Omental fat pad (tissue), 4 donors: Measurements from ENCODE around the gene C1orf105. TPM values are rescaled to one million over a fixed set of nuclear protein-coding genes. Genes with fewer than 3 reads are reported as not detected.

Experiments used
- ATAC-seq: fragments of 150-250 bp; one replicate; pipeline ENCODE4 v1.9.1; 2016; ENCODE audit warnings: mild to moderate bottlenecking, moderate library complexity; ENCODE audit not compliant: low FRiP score
- DNase-seq: peaks from one replicate; pipeline ENCODE4 v3.0.0-alpha.2; 2019; ENCODE audit warnings: low spot score
- total RNA-seq, 4 donors: library from RNA; depleted of rRNA; stranded (reverse); fragments of >200 nt; gene quantifications; one replicate each; pipeline ENCODE4 v1.1.0, GENCODE V29; 2016
- TF ChIP-seq, protein P1 (sequence below), 3 donors: fragments of 450-650 bp; IDR thresholded peaks; one replicate each; pipeline ENCODE4 v1.5.1; 2016 to 2017; ENCODE audit warnings: antibody characterized with exemption in 3 of 3, mild to moderate bottlenecking in 3 of 3, moderate library complexity in 2 of 3

The C1orf105 gene
- total RNA-seq, 4 donors from 2014 or later = not detected

DNA sequence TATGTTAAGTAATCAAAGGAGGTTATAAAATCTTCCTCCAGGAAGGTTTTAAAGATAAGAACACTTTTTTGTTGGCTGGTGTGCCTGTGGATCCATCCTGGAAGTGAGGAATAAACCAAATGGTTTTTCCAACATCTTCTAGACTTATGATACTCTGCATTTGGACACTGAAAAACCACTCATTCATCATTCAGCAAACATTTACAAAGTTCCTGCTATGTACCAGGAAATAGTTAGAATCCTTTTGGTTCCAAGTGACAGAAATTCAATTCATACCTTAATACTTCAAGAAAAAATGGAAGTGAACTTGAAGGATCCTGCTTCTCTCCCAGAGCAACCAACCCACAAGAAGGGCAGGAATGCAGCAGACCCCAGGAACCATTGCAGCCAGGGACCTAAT lies 63.0 kb downstream of the C1orf105 start:
- TF ChIP-seq, protein P1, sequence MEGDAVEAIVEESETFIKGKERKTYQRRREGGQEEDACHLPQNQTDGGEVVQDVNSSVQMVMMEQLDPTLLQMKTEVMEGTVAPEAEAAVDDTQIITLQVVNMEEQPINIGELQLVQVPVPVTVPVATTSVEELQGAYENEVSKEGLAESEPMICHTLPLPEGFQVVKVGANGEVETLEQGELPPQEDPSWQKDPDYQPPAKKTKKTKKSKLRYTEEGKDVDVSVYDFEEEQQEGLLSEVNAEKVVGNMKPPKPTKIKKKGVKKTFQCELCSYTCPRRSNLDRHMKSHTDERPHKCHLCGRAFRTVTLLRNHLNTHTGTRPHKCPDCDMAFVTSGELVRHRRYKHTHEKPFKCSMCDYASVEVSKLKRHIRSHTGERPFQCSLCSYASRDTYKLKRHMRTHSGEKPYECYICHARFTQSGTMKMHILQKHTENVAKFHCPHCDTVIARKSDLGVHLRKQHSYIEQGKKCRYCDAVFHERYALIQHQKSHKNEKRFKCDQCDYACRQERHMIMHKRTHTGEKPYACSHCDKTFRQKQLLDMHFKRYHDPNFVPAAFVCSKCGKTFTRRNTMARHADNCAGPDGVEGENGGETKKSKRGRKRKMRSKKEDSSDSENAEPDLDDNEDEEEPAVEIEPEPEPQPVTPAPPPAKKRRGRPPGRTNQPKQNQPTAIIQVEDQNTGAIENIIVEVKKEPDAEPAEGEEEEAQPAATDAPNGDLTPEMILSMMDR (IDR thresholded peaks at IDR 0.05) = no peak
- ATAC-seq (no peak), DNase-seq (no peak)

DNA sequence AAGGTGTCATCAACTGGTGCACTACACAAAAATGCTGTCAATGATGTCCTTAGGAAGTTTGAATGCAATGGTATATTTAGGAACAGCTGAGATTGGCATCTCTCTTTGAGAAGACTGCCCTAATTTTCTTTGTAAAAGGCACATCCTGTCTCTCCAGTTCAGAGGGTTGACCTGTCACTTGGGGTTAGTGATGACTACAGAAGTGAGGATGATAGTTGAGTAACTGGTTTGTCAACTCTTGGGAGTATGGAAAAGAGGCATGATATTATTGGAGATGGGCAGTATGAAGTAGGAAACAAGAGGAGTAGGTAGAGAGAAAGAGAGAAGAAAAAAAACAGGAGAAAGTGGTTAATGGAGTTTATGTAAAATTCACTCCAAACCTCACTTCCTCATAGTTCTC lies 63.8 kb downstream of the C1orf105 start:
- DNase-seq (no peak), ATAC-seq (no peak)
- TF ChIP-seq, protein P1 (IDR thresholded peaks at IDR 0.05) = no peak

DNA sequence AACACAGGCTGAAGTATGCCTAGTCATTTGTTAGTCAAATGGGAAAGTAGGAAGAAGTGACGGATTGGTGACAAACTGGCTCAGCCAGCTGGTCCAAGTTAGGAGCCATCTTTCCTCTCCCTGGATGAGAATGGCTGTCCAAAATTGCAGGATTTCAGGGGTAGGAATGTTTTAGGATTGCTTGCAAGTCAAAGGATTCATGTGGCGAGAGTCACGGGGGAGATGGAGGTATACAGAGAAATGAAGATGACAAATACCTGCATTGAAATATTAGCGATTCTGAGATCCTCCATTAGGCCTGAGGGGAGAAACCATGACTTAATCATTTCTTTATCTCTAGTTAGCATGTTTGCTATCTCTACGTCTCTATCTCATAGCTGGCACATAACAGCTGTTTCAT lies 65.1 kb downstream of the C1orf105 start:
- ATAC-seq = no peak
- TF ChIP-seq, protein P1 (IDR thresholded peaks at IDR 0.05) = no peak
- DNase-seq = no peak

DNA sequence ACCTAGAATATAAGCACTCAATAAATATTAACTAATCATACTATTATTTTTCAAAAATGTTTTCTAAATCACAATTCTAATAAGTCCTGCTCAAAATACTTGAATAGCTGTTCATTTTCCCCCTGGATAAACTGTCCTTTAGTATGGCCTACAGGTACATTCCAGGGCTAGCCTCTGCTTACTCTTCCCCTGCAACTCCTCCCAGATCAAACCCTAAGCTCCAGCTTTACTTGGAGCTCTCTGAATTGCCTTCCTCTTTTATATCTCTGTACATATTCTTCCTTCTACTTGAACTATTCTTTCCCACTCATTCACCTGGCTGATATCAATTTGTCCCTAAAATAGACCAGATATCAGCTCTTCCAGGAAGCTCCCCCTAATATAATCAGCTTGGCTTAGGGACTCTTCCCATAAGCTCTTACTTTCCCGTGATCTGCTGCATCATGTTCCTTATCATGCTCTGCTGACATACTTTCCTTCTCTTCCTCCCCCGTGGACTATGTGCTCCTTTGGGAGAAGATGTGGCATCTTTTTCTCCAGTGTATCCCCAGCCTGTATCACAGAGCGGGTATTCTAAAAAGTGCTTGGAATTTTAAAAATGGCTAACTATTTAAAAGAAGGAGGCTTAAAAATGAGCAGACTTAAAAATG lies 66.4 kb downstream of the C1orf105 start:
- DNase-seq (no peak), ATAC-seq (no peak)
- TF ChIP-seq, protein P1 (IDR thresholded peaks at IDR 0.05) = no peak

DNA sequence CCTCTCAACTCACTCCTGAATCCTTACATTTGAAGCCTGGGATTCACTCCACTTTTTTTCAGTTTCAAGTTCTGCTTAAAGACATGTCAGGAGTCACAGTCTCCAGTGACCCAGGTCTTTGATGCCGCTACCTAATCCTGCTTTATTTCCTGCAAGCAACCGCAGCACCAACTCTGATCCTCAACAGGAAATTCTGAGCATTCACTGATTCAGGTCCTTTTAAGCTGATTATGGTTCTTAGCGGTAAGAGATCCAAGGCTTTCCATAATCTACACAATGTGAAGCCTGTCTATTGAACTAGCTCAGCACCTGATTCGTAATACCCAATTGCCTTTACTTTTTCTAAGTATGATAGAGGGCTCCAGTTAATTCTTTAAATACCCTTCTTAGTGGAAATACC lies 67.1 kb downstream of the C1orf105 start:
- no peak for DNase-seq
- TF ChIP-seq, protein P1 (IDR thresholded peaks at IDR 0.05) = no peak
- ATAC-seq = no peak

DNA sequence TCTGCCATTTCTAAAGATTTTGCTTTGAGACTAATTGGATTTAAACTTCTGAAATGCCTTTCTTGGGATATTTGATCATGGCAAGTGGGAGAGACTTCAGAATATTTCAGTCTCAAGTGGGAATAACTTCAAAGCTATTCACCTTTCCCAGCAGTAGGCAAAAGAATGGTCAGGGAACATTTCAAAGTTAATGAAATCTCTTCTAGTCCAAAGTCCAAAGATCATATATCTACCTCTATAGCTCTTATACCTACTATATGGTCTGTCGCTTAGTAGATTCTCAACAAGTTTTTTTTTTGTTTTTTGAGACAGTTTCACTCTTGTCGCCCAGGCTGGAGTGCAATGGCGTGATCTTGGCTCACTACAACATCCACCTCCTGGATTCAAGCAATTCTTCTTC lies 67.9 kb downstream of the C1orf105 start:
- ATAC-seq (no peak), DNase-seq (no peak)

DNA sequence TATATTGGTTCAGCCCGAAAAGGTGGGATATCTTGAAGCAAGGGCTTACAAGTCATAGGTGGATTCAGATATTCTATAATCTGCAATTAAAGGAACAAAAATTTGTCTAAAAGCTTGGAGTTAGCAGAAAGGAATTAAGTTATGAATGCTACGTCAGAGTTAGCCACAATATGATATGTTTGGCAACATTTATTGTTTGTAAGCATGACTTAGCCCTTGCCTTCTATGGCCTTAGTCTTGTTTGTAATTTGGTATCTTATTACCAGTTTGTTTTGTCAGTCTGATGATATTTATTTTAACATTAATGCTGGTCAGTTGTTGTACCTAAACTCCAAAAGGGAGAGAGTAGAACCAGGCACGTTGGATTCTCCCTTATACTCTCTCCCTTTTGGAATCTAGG lies 69.4 kb downstream of the C1orf105 start:
- TF ChIP-seq, protein P1 (IDR thresholded peaks at IDR 0.05) = no peak
- ATAC-seq (no peak), DNase-seq (no peak)

More for the DNA sequence above, 67.9 kb downstream of the C1orf105 start:
- TF ChIP-seq, protein P1 (IDR thresholded peaks at IDR 0.05) = no peak
